Measurements from ENCODE around the gene C17orf78. TPM values are rescaled to one million over a fixed set of nuclear protein-coding genes. Genes with fewer than 3 reads are reported as not detected.

The C17orf78 gene
- total and polyA plus RNA-seq, 2 of the 13 experiments (the other 11 are each of a cell fraction or from before 2014, with no cell fraction given), result not detected

DNA sequence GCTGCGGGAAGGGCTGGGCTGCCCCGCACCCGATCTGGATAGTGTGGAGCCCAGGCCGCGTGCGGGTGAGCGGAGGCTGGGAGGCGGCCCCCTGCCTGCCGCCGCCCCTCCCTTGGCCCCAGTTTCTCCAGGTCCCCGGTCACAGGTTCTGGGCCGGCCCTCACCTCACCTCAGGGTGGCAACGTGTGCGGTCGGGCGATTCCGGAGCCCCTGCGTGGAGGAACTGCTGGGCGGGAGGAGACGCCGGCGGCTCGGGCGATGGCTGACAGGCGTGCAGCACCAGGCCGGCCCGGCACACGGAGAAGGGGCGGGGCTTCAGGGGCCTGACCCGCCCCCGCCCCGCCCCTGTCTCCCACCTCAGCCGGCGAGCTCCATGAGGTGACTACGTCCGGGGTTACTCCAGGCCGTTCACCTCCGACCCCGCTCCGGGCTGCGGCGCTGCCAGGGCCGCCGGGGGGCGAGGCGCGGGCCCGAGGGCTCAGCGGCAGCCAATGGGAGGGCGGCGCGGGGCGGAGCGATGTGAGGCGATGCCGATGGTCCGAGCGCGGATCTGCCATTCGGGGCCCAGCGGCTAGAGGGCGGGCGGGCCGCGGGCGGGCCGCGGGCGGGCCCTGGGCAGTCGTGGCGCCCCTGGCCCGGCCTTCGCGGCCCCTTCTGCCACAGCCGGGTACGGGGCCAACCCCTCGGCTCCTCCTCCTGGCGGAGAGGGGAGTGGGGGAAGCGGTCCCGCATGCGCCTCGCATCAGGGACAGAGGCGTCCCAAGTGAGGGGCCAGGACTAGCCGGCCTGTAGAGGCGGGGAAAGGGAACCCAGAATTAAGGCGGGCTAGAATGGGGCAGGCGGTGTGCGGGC is 16.7 kb upstream of the C17orf78 start (continued):
- TF ChIP-seq FOSL1 (CRISPR knock-in tag; IDR thresholded peaks at IDR 0.05; ENCODE audit: borderline replicate concordance), result no peak
- TF ChIP-seq ZBTB20 (CRISPR knock-in tag; IDR thresholded peaks at IDR 0.05; ENCODE audit: borderline replicate concordance, low read depth), result peak; percentile 39; the same call in 1 of the 2 replicates
- TF ChIP-seq ZNF121 (CRISPR knock-in tag; IDR thresholded peaks at IDR 0.05), result peak; percentile 41; the same call in 1 of the 2 replicates
- TF ChIP-seq, protein P1, sequence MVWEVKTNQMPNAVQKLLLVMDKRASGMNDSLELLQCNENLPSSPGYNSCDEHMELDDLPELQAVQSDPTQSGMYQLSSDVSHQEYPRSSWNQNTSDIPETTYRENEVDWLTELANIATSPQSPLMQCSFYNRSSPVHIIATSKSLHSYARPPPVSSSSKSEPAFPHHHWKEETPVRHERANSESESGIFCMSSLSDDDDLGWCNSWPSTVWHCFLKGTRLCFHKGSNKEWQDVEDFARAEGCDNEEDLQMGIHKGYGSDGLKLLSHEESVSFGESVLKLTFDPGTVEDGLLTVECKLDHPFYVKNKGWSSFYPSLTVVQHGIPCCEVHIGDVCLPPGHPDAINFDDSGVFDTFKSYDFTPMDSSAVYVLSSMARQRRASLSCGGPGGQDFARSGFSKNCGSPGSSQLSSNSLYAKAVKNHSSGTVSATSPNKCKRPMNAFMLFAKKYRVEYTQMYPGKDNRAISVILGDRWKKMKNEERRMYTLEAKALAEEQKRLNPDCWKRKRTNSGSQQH (CRISPR knock-in tag; IDR thresholded peaks at IDR 0.05; ENCODE audit: low read depth), result peak; percentile 33; the same call in 1 of the 2 replicates
- 0 out of 2 replicates have a peak, but pooled peaks have one; percentile 47 for TF ChIP-seq TFE3 (CRISPR knock-in tag; IDR thresholded peaks at IDR 0.05)
- TF ChIP-seq RXRB (CRISPR knock-in tag; IDR thresholded peaks at IDR 0.05; ENCODE audit: borderline replicate concordance), result peak; percentile 89
- TF ChIP-seq KLF15 (CRISPR knock-in tag; IDR thresholded peaks at IDR 0.05; ENCODE audit: borderline replicate concordance), result 0 out of 2 replicates have a peak, but pooled peaks have one; percentile 23
- TF ChIP-seq SRSF4 (IDR thresholded peaks at IDR 0.05; ENCODE audit: low read depth, low read length, poor library complexity, severe bottlenecking), result no peak
- peak; percentile 50; the same call in 1 of the 2 replicates for TF ChIP-seq ARNT2 (CRISPR knock-in tag; IDR thresholded peaks at IDR 0.05; ENCODE audit: low read depth)
- TF ChIP-seq NFE2L2 (IDR thresholded peaks at IDR 0.05; ENCODE audit: low read length), result no peak
- no peak for TF ChIP-seq ZNF468 (CRISPR knock-in tag; IDR thresholded peaks at IDR 0.05)
- TF ChIP-seq ZNF607 (CRISPR knock-in tag; IDR thresholded peaks at IDR 0.05; ENCODE audit: borderline replicate concordance), result peak; percentile 17; the same call in 1 of the 2 replicates
- no peak for TF ChIP-seq KAT2B (IDR thresholded peaks at IDR 0.05; ENCODE audit: borderline replicate concordance, low read depth, low read length)
- TF ChIP-seq ZNF10 (CRISPR knock-in tag; IDR thresholded peaks at IDR 0.05; ENCODE audit: borderline replicate concordance, low read depth), result no peak
- TF ChIP-seq, protein P2, sequence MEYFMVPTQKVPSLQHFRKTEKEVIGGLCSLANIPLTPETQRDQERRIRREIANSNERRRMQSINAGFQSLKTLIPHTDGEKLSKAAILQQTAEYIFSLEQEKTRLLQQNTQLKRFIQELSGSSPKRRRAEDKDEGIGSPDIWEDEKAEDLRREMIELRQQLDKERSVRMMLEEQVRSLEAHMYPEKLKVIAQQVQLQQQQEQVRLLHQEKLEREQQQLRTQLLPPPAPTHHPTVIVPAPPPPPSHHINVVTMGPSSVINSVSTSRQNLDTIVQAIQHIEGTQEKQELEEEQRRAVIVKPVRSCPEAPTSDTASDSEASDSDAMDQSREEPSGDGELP (IDR thresholded peaks at IDR 0.05; ENCODE audit: borderline replicate concordance, low read depth), result peak; percentile 19; the same call in 1 of the 2 replicates
- TF ChIP-seq ZNF75D (CRISPR knock-in tag; IDR thresholded peaks at IDR 0.05; ENCODE audit: borderline replicate concordance), result no peak
- no peak for TF ChIP-seq PCBP2 (optimal IDR thresholded peaks at IDR 0.05; ENCODE audit: low read depth, low read length, poor library complexity, severe bottlenecking)
- TF ChIP-seq, protein P3, sequence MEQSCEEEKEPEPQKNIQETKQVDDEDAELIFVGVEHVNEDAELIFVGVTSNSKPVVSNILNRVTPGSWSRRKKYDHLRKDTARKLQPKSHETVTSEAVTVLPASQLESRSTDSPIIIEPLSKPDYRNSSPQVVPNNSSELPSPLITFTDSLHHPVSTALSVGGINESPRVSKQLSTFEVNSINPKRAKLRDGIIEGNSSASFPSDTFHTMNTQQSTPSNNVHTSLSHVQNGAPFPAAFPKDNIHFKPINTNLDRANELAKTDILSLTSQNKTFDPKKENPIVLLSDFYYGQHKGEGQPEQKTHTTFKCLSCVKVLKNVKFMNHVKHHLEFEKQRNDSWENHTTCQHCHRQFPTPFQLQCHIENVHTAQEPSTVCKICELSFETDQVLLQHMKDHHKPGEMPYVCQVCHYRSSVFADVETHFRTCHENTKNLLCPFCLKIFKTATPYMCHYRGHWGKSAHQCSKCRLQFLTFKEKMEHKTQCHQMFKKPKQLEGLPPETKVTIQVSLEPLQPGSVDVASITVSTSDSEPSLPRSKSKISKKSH (CRISPR knock-in tag; IDR thresholded peaks at IDR 0.05; ENCODE audit: borderline replicate concordance), result no peak
- TF ChIP-seq MAFF (IDR thresholded peaks at IDR 0.05; ENCODE audit: low read depth, low read length), result no peak
- no peak for TF ChIP-seq ZNF670 (CRISPR knock-in tag; IDR thresholded peaks at IDR 0.05; ENCODE audit: borderline replicate concordance)
- TF ChIP-seq, protein P4, sequence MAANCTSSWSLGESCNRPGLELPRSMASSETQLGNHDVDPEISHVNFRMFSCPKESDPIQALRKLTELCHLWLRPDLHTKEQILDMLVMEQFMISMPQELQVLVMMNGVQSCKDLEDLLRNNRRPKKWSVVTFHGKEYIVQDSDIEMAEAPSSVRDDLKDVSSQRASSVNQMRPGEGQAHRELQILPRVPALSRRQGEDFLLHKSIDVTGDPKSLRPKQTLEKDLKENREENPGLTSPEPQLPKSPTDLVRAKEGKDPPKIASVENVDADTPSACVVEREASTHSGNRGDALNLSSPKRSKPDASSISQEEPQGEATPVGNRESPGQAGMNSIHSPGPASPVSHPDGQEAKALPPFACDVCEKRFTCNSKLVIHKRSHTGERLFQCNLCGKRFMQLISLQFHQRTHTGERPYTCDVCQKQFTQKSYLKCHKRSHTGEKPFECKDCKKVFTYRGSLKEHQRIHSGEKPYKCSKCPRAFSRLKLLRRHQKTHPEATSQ (CRISPR knock-in tag; IDR thresholded peaks at IDR 0.05; ENCODE audit: borderline replicate concordance), result no peak
